Putamen (tissue), 1 donor: ENCODE measurements around the gene CKS1B.
"Not testable (repeated sequence)": the region's sequence is repeated elsewhere in the genome, so short reads cannot be mapped to it uniquely, and the experiment has no call there.

Source experiments
- DNase-seq: peaks from one replicate; pipeline ENCODE4 v3.0.0-alpha.2; 2016; ENCODE audit warnings: low spot score

The CKS1B gene

DNA sequence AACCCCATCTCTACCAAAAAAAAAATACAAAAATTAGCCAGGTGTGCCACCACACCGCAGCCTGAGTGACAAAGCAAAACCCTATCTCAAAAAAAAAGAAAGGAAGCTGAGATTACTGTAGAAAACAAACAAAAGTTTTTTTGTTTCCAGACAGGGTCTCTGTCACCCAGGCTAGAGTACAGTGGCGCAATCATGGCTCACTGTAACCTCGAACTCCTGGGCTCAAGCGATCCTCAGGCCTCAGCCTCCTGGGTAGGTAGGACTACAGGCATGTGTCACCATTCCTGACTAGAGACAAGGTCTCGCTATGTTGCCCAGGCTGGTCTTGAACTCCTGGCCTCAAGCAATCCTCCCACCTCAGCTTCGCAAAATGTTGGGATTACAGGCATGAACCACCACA is 10.1 kb upstream of the CKS1B start:
- no peak for DNase-seq

DNA sequence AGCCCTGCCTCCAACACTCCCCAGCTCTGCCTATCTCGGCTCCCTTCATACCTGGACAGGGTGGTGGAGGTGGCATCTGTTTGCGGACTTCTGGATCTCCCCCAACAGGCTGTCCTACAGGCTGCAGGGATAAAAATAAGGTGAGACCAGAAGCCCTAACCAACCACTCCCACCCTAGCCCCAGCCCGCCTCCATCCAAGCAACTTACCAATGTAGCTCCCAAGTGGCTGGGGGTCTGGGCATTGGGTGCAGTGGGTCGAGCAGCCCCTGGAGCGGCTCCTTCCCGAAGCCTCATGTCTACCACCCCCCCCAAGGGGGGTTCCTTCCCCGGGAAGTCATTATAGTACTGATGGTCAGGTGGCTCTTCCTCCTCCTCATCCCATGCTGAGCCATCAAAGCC is 8.4 kb upstream of the CKS1B start:
- DNase-seq, result no peak

DNA sequence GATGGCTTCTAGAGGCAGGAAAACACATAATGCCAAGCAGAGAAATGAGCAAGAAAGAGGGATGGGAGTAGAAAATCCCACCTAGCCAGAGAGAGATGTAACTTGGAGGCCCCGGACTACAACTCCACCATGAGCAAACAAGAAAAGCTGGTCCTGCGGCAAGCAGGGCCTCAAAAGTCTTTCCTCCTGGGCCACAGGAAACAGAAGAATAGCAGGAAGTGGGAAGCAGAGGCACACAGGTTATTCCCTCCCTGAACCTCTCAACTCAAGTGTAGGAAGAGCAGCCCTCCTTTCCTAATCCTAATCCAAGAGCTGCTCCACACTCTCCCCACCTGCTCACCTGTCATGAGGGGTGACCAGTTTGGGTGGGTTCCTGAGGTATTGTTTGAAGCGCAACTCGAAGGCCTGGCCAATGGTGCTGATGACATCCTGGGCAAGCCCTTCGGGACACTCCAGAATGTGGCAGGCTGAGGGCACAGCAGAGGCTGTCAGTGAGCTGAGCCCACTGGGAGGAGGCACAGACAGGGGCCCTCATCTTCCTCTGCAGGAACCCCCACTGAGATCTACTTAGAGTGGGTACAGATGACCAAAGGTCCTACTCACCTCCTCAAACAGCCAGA is 7.0 kb upstream of the CKS1B start:
- no peak for DNase-seq

DNA sequence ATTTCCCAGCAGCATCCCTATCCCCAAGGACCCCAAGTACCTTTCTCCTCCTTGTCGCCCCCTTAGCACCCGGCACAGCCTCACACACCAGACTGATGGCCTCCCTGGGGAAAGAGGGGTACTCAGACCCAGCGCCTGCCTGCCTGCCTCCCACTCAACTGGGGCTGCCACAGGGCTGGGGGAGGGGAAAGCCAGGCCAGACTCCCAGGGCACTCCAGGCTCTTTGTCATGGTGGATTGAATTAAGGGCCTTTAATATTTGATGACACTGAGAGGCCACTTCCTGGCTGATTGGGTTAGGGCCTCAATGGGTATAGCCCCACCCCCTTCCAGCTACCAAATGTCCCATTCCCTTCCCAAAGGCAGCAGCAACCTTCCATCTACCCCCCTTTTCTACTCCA is 5.8 kb upstream of the CKS1B start:
- no peak for DNase-seq

DNA sequence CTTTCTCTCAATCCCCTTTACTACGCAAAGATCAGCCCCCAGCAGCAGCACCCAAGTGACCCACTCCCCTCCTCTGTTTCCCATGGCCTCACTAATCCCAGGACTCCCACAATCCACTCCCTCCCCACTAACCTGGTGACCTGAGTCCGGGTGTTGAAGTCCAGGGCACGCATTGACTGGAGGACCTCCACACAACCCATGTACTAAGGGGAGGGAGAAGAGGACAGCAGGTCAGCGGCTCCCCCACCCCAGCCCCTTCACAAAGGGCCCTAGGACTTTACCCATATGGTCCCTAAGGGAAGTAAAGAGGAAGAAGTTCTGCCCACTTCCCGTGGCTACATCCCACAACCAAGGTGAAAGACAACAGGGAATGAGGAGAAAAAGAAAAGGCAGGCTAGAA is 5.2 kb upstream of the CKS1B start:
- no peak for DNase-seq

DNA sequence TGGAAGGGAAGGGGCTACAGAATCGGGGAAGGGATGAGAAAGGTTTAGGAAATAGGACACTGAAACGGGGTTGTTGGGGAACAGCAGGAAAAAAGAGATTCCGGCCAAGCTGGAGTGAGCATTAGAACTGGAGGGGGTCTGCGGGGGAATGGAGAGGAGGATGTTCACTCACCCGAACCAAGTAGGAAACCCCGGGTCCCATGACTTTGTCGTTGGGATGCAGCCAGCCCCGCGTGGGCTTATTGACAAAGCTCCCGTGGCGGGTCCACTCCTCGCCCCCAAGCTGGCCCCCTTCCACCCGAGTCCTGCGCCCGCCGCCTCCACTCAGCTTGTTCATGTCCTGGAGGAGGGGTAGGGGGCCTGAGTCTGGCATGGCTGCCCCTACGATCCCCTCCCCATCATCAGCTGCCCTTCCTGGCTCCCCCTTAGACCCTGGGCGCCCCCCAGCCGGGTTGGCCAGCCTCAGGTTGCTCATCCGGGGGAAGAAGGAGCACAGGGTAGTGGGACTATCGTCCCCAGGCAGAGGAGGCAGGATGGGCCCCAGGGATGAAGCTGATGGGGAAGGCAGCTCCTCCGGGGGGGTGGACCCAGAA is 4.5 kb upstream of the CKS1B start:
- no peak for DNase-seq

DNA sequence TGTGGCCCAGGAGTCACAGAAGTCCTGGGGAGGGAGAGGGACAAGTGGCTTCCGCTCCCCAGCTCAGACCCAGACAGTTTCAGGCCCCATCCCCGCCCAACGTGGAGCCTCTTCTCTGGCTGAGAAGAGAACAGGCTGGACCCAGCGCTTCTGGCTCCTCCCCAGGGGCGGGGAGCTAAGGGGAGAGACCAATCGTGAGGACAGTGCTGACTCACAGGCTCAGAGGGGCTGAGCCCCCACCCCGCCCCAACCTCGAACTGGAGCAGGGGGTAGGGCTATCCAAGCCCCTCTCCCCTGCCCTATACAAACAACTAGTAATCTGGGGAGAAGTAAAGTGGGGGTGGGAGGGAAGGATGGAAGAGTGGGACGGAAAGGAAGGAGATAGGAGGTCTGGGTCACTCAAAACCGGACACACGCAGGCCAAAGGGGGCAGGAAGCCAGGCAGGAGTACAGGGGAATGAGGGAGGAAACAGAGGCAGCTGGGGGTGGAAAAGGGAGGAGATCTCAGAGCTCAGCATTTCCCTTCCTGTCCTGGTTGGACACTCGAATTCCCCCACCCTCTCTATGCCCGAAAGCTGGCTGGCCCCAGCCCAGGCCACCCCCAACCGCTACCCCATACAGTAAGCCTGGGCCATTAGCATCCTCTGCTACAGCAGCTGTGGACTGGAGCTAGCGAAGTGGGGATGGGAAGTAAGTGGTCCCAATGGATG is 3.7 kb upstream of the CKS1B start, which contains the start of gene SHC1:
TSS of gene SHC1 (minus strand) at position 117 of the 710 bp plus-strand sequence. CDS start 221 bp downstream, outside the sequence.
- peak; percentile 76 for DNase-seq

DNA sequence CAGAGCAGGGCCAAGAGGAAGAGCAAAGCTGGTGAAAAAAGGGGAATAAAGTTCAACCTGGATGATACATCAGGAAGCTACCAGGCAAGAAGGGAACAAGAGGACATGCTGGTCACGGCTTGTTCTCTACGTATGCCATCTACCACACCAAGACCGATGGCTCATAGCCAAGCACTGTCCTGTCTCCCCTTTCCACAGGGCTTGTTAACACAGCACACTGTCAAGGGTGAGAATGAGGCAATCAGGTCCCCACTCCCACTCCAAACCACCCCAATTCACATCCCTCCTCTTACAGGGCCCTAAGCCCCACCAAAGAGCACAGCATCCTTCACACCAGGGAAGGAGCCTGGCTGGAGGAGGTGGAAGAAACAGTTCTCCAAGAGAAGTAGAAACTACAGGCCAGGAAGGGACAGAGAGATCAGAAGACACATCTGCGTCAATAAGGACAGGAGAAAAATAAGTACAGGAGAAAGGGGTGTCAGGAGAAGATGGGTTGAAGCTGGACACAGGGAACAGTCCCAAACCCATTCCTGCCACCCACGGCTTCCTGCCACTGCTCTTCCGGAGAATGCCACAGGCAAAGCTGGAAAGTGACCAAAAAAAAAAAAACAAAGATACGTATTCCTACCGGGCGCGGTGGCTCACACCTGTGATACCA is 3.0 kb upstream of the CKS1B start:
- no peak for DNase-seq

DNA sequence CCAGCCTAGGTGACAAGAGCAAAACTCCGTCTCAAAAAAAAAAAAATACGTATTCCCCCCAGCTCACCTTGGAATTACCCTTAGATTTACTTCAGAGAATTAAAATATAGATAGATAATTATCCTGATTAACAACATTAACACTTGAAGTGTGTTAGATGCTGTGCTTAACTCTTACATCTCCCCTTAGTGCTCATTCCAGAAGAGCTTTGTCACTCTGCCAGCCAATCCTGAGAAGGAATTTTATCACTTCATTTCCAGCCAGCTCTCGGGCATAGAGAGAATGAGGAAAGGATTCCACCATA is 2.3 kb upstream of the CKS1B start:
- DNase-seq, result no peak

DNA sequence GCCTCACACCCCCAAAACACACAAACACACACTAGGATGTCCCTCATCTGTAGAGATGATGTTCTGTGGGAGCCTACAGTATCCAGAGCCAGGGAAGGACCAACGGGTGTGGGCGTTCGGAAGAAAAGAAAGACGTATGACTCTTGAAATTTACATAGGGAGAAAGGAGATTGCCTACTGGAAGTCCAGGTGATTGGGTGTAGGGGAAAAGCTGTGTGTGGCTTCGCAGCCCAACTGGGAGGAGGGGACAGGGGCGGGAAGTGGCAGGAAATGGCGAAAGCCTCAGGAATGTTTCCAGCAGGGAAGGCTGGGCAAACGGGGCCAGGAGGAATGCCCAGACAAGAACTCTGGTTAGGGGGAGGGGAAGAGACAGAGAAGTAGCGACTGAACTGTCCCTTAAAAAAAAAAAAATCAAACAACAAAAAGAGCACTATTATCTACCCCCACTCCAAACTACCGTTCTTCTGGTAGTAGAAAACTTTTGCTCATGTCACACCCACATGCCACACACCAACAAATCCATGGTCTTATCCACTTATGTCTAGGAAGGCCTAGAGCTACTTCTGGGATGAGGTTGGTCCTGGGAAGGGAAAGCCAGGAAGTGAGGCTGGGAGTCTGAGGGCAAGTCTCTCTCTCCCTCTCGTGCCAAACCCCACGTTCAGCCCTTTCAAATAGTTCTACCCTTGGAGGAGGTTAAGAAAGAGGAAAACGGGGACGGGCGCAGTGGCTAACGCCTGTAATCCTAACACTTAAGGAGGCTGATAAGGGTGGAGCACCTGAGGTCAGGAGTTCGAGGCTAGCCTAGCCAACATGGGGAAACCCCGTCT is 1.8 kb upstream of the CKS1B start:
- DNase-seq, result no peak

DNA sequence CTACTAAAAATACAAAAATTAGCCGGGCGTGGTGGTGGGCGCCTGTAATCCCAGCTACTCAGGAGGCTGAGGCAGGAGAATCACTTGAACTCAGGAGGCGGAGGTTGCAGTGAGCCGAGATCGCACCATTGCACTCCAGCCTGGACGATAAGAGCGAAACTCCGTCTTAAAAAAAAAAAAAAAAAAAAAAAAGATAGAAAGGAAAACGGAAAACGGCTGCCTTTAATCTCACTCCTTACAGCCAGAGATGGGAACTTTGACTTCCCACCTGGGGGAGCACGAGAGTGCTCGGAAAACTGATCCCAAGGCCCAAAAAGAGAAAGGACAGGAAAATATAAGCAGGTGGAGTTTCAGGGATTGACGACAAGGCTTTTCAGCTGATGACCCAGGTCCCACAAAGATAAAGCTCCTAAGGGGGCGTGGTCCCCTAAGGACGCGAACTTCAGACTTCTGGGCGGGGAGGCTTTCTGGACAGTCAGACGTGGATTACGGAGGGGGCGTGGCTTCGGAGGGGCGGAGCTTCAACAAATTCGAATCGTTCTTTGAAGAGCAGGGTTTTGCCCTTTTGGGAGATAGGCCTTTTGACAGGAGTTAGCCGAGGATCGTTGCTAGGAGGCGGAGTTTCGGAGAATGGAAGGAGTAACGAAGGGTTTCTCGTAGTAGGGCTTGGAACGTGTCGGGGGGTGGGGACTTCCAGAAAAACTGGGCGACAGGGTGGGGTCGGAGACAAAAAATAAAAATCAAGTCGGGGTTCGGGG is 958 bp upstream of the CKS1B start:
- peak; percentile 86 for DNase-seq

DNA sequence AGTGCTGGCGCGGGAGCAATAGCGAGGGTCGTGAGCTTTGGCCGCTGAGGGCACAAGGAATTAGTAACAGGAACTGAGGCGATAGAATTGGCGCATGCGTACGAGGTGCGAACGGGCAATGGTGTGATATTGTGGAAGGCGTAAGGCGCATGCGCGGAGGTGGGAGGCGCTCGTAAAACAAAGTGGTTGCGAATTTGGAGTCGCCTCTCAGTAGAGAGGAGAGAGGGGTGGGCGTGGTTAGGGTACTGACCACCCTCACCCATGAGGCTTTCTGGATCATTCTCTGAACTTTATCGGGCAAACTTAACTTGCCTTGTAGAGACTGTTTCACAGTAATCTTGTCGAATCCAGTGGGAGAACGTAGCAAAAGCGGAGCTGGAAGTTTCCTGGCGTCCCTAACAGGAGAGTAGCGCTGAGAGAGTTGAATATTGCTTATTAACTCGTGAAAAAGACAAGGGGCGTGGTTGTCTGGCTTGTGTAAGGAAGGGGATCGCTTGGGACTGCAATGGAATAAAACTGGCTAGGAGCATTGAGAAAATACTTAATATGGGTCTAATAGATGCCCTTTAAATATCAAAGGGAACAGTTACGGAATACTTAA is 427 bp downstream of the CKS1B start:
- DNase-seq, result peak; percentile 92

DNA sequence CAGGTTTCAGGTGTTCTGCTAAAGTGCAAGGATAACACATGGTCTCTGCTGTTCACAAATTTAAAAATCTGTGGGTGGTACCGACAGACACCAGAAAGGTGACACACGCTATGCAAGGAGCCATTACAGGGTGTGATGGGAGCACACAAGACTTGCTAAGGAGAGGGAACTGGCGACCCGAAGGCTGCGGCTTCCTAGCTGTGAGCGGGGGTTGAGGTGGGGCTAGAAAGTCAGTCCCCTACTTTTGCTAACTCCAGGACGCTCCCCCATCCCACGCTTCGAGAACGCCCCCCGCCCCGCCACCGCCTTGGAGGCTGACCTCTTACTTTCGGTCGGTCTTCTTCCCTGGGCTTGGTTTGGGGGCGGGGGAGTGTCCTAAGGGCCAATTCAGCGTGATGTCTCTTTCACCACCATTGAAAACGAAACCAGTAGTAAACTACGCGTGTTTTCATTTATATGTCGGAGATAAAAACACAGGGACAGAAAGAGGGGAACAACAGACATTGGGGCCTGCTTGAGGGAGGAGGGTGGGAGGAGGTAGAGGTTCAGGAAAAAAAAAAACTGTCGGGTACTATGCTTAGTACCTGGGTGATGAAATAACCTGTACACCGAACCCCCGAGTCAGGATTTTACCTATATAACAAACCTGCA is 1.1 kb downstream of the CKS1B start:
- DNase-seq, result no peak

DNA sequence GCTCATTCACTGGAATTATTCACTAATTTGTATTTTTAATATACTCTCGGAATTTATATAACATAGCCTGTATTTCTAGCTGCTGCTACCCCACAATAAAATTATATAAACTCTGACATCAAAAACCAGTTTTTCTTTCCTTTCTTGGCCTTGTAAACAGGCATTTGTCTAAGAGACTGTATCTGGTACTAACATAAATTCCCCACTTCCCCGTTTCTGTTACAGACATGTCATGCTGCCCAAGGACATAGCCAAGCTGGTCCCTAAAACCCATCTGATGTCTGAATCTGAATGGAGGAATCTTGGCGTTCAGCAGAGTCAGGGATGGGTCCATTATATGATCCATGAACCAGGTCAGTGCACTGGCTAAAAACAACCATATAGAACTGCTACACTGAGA is 3.3 kb downstream of the CKS1B start:
- not testable (repeated sequence) for DNase-seq

DNA sequence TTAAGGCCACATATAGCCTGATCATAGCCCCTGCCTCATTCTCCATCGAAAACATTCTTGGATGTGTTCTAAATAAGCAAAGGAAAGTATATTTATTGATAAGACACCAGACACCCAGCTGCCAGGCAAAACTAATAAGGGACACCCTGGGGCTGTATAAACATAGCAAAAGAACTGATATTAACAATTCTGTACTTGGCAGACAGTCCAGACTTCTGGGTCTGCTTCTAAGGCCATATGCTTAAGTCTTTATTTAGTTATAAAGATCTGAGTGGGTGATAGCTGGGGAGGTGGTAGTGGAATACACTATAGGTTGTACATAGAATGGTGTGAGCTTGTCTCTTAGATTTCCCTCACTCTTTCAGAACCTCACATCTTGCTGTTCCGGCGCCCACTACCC is 3.9 kb downstream of the CKS1B start:
- no peak for DNase-seq

DNA sequence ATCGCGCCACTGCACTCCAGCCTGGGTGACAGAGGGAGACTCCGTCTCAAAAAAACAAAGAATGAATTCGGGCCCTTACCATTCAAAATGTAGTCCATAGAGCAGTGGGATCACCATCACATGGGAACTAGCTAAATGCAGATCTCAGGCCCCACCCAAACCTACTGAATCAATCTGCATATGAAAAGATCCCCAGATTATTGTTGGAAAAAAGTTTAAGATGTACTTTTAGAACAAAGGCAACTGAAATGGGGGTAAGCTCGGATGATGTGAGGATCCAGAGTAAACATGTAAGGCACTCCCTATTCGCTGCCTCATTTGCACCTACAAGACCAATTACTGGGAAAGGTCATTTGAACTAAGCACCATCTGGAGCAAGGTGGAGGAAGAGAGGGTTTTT is 7.9 kb downstream of the CKS1B start:
- DNase-seq, result no peak

DNA sequence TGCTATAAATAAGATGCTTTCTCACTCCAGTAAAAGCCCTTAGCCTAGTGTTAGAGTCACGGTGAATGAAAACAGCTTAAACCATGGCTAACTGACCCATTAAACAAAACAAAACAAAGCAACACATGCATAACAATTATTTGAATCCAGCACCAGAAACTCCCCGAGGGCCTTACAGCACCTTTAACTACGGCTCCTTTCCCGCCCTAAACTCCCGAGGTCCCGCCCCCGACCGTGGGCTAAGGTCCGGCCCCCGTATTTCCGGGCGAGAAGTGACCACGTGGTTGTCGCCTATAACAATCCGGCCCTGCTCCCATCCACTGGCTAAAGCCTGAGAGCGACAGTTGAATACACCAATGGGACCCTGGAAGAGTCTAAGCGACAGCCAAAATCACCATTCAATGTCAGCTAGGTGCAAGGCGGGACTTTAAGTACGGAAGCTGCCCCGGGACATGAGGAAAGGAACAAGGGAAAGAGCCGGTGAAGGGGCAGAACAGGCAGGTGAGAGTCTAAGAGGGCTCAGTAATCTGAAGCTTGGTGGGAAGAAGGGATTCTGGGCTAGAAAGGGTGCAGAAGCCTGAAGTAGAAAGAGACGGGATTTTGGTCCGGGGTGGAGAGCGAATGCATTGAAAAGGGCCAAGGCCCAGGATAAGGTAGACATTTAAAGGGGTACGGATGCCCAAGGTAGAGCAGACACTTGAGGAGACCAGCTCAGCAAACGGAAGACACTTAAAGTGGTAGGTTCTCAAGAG is 8.6 kb downstream of the CKS1B start, which contains the start of gene FLAD1:
TSS of gene FLAD1 (plus strand) at position 448 of the 752 bp plus-strand sequence. CDS start 351 bp downstream, outside the sequence.
- peak; percentile 99 for DNase-seq

DNA sequence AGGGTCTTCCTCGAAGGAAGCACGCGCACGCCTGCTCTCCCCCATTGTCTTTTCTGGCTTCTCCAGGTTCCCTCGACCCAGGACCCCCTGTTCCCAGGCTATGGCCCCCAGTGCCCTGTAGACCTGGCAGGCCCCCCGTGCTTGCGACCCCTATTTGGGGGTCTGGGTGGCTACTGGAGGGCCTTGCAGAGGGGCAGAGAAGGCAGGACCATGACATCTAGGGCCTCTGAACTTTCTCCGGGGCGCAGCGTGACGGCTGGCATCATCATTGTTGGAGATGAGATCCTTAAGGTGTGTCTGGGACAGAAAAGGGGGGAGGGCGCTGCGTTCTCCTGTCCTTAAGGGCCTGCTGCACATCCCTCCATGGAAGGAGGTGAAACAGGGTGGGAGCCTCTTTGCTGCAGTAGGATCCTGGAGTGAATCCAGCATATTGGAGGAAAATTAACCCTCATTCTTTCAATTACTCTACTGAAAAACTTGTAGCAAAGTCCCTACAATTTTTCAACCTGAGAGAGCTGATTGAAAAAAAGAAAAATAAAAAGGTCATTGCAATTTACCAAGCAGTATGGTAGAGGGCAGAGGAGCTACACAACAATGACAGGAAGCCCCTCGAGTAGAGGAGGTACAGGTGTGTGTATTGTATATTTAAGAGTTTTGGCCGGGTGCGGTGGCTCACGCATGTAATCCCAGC is 9.4 kb downstream of the CKS1B start:
- no peak for DNase-seq

DNA sequence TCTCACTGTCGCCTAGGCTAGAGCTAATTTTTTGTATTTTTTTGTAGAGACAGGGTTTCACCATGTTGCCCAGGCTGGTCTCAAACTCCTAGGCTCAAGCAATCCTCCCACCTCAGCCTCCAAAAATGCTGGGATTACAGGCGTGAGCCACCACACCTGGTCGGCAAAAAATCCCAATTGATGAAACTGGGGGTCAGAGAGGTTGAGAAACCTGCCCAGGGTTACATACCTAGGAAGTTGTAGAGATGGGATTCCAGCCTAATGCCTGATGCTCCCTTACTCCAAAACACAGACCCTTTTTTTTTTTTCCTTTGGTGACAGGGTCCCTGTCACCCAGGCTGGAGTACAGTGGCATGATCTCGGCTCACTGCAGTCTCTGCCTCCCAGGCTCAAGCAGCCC is 12.3 kb downstream of the CKS1B start:
- DNase-seq, result not testable (repeated sequence)
